Embryonic facial prominence (tissue), 1 donor: Measurements from ENCODE around the gene TNNI3K.
"Not testable (repeated sequence)": the region's sequence is repeated elsewhere in the genome, so short reads cannot be mapped to it uniquely, and the experiment has no call there.

Experiments
- DNase-seq: peaks from one replicate; pipeline ENCODE4 v3.0.0-alpha.2; 2016; ENCODE audit errors: extremely low spot score

Gene TNNI3K

GRCh38 chr1:74235153-74235552 lies at the start of gene TNNI3K:
Gene TNNI3K (plus strand): TSS chr1:74235387. CDS start chr1:74235452, 65 bp downstream.
- DNase-seq: no peak

GRCh38 chr1:74193908-74194307 lies 41.3 kb upstream of the TNNI3K start:
- no peak for DNase-seq

GRCh38 chr1:74195339-74195738 lies 39.8 kb upstream of the TNNI3K start:
- DNase-seq: no peak

GRCh38 chr1:74197255-74197654 lies 37.9 kb upstream of the TNNI3K start:
- DNase-seq: no peak

DNA sequence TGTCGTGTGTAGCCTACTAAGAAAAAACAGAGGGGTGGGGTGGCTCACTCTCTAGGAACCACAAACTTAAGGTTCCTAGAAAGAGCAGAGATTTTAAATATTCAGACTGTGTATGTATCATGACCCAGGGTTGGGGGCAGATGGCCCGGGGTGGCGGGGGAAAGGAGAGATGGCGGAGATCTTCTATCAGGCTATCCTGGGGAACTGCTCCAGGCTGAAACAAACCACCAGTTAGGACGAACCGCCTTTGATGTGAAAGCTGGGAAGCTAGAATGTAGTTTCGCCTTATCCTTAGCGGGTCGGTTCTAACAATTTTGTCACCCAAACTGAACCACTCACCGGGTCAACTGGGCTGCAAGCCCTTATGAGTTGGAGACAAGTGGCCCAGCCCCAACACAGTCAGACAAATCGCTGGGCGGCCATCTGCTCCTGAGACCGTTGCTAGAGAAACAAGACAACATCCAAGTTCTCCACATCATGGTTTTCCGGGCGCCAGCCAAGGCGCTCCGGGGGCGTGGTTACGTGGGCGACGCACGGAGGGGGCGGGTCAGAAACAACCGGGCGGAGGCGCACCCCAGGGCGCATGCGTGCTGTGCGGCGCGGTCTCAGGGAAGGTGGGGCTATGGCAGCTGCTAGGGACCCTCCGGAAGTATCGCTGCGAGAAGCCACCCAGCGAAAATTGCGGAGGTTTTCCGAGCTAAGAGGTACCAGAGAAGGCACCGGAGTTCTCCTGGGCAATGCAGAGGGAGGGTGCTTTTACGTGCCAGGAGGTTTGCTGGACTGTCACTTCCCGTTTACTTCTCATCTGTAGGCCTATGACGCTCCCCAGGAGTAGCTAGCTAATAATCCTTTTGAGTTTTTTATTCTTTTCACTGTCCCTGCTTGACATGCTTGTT lies 37.3 kb upstream of the TNNI3K start, which contains the start of the genes FPGT and LRRIQ3:
FPGT (plus strand) TSS at position 586 of the 896 bp plus-strand sequence; CDS start at position 623, 37 bp downstream.
LRRIQ3 (minus strand) TSS at position 520 of the 896 bp plus-strand sequence. CDS start 14,492 bp downstream, outside the sequence.
- DNase-seq: peak; percentile 93

DNA sequence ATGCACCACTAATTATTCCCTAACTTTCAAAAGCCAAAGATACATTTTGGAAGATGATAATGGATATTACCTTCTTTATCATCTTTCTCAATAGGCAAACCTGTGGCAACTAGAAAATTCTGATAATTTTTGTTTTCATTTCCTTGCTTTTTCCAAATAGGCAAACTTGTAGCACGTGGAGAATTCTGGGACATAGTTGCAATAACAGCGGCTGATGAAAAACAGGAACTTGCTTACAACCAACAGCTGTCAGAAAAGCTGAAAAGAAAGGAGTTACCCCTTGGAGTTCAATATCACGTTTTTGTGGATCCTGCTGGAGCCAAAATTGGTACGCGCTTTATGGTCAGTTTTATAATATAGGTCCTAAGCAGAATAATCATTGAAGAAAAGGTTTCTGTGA lies 35.7 kb upstream of the TNNI3K start:
- DNase-seq: no peak

DNA sequence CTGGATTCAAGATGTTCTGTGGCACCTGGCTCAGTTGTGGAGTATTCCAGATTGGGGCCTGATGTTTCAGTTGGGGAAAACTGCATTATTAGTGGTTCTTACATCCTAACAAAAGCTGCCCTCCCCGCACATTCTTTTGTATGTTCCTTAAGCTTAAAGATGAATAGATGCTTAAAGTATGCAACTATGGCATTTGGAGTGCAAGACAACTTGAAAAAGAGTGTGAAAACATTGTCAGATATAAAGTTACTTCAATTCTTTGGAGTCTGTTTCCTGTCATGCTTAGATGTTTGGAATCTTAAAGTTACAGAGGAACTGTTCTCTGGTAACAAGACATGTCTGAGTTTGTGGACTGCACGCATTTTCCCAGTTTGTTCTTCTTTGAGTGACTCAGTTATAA lies 29.9 kb upstream of the TNNI3K start:
- DNase-seq: no peak

- no peak for DNase-seq
Observed at GRCh38 chr1:74215229-74215628, 20.0 kb upstream of the TNNI3K start.

GRCh38 chr1:74222701-74223100 lies 12.5 kb upstream of the TNNI3K start:
- DNase-seq: no peak

GRCh38 chr1:74223453-74223852 lies 11.7 kb upstream of the TNNI3K start:
- no peak for DNase-seq

DNA sequence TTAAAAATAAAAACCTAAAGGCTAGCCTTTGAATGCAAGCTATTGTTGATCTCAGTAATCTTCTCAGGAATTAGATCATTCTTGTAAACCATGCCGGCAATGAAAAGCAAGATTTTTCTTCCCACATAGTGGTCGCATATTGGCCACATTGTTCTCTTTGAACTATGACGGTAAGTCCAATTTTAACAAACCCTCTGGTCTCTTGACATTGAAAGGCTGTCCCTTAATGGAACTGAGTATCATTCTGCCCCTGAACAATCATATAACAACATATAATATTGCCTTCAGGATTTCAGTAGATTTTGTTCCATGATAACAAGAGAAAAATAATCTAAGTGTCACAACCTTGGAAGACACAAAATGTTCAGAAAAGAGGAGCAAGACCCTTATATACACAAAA lies 1.3 kb downstream of the TNNI3K start:
- no peak for DNase-seq

DNA sequence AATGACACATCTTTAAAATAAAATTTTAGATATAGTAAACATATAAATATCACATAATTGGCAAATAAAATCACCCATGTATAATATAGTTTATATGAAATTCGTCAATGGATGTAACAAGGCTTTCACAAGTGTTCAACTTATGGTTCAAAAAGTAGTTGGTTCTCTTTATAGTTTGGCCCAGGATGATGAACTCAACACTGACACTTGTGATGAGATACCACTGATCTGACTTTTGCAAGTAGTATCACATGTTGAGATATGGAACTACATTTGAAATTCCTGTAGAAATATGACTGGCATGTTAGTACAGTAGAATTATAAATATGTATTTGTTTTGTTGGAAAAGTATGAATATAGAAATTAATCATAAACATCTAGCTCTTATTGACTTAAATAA lies 1.8 kb downstream of the TNNI3K start:
- DNase-seq: no peak

- DNase-seq: no peak
Observed at GRCh38 chr1:74237787-74238186, 2.6 kb downstream of the TNNI3K start.

- DNase-seq: no peak
Observed at GRCh38 chr1:74245168-74245772, 10.1 kb downstream of the TNNI3K start.

GRCh38 chr1:74246315-74246714 lies 11.1 kb downstream of the TNNI3K start:
- no peak for DNase-seq

DNA sequence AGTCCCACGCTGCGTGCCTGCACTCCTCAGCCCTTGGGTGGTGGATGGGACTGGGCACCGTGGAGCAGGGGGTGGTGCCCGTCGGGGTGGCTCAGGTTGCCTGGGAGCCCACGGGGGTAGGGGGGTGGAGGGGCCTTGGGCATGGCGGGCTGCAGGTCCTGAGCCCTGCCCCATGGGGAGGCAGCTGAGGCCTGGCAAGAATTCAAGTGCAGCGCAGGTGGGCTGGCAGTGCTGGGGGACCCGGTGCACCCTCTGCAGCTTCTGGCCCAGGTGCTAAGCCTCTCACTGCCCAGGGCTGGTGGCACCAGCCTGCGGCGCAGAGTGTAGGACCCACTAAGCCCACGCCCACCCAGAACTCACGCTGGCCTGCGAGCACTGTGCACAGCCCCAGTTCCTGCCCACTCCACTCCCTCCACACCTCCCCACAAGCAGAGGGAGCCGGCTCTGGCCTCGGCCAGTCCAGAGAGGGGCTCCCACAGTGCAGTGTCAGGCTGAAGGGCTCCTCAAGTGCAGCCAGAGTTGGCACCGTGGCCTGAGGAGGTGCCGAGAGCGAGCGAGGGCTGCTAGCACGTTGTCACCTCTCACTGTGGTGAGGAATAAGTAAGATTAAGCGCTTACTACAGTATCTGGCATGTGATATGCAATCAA lies 12.8 kb downstream of the TNNI3K start:
- DNase-seq: no peak

- not testable (repeated sequence) for DNase-seq
Observed at GRCh38 chr1:74253243-74253824, 18.1 kb downstream of the TNNI3K start.

- DNase-seq: no peak
Observed at GRCh38 chr1:74266001-74266400, 30.8 kb downstream of the TNNI3K start.

GRCh38 chr1:74271503-74271902 lies 36.3 kb downstream of the TNNI3K start:
- DNase-seq: no peak

GRCh38 chr1:74280642-74281396 lies 45.6 kb downstream of the TNNI3K start:
- no peak for DNase-seq

- DNase-seq: no peak
Observed at GRCh38 chr1:74286414-74286813, 51.2 kb downstream of the TNNI3K start.
